ENCODE measurements around the gene DEFB110.

The DEFB110 gene

DNA sequence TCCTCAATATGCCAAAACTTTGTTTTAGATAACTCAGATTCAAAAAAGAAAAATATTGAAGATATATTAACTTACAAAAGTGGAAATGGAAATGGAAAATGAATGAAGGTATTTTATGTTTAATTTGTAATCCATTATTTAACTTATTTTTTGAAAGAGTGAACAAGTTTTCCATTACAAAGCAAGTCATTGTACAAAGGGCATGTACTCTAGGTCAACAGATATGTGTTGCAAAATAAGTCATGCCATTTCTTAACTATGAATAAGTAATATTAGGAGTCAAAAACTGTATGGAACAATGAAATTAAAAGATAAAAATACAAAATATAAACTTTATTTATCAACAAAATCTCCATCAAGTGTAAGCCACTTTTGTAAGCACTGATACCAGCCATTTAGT, 26.5 kb downstream of the DEFB110 start:
- H3K27me3 ChIP-seq (ENCODE audit: insufficient read depth, low read length): no peaks in the 10 kb centered on the region
- H3K4me3 ChIP-seq (ENCODE audit: low read length): no peak overlapping the region
- no peaks in the 10 kb centered on the region for H3K36me3 ChIP-seq (ENCODE audit: insufficient read depth, low read length)
- no peaks in the 10 kb centered on the region for H3K4me1 ChIP-seq (ENCODE audit: insufficient read depth, low read length)
- no peak overlapping the region for H3K27ac ChIP-seq (ENCODE audit: low read depth, low read length)
- H3K9me3 ChIP-seq (ENCODE audit: insufficient read depth, low read depth, low read length): no peaks in the 10 kb centered on the region
- H3K9ac ChIP-seq (ENCODE audit: low read depth, low read length): no peak overlapping the region

DNA sequence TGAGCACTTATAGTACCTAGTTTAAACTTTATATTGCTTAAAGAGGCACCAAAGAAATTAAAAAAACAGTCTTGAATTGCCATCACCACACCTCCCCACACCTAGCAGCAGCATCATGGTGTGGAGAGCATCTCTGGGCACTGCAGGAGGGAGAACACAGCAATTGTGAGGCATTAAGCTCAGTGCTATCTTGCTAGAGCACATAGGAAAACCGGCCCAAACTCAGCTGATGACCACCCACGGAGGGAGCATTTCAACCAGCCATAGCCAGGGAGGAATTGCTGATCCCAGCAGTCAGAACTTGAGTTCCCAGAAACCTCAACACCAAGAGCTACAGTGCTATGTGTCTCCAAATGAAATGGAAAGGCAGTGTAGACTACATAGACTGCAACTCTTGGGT, 32.9 kb downstream of the DEFB110 start:
- Histone ChIP-seq H3K4me1 (ENCODE audit: insufficient read depth, low read length) (0 out of 2 replicates have a peak, but pooled peaks cover 3% of the 10 kb centered on the region), H3K9me3 (ENCODE audit: insufficient read depth, low read depth, low read length) (no peaks in the 10 kb centered on the region), H3K9ac (ENCODE audit: low read depth, low read length) (no peak overlapping the region), H3K27ac (ENCODE audit: low read depth, low read length) (no peak overlapping the region), H3K36me3 (ENCODE audit: insufficient read depth, low read length) (no peaks in the 10 kb centered on the region), H3K27me3 (ENCODE audit: insufficient read depth, low read length) (no peaks in the 10 kb centered on the region), H3K4me3 (ENCODE audit: low read length) (no peak overlapping the region)
- WGBS: 71% methylated on average over 2 of the region's 2 CpGs

DNA sequence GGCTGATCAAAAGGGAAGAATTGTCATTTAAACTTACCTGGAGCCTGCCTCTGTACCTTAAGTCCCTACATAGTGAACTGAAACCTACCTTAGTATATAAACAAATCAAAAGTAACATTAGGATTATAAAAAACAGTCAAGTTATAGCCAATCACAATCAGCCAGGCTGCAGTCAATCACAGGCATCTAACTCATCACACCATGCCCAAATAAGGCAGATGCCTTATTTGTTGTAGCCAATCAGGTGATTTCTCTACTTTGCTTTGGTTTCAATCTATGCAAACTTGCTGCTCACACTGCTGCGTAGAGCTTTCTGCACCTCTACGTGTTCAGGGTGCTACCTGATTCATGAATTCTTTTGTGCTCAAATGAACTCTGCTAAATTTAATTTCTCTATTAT, 34.0 kb downstream of the DEFB110 start:
- H3K4me1 ChIP-seq (ENCODE audit: insufficient read depth, low read length): 0 out of 2 replicates have a peak, but pooled peaks cover 3% of the 10 kb centered on the region
- H3K4me3 ChIP-seq (ENCODE audit: low read length): no peak overlapping the region
- no peaks in the 10 kb centered on the region for H3K27me3 ChIP-seq (ENCODE audit: insufficient read depth, low read length)
- 97% methylated on average over 2 of the region's 2 CpGs for WGBS
- no peak overlapping the region for H3K9ac ChIP-seq (ENCODE audit: low read depth, low read length)
- no peak overlapping the region for H3K27ac ChIP-seq (ENCODE audit: low read depth, low read length)
- H3K36me3 ChIP-seq (ENCODE audit: insufficient read depth, low read length): no peaks in the 10 kb centered on the region
- no peaks in the 10 kb centered on the region for H3K9me3 ChIP-seq (ENCODE audit: insufficient read depth, low read depth, low read length)

DNA sequence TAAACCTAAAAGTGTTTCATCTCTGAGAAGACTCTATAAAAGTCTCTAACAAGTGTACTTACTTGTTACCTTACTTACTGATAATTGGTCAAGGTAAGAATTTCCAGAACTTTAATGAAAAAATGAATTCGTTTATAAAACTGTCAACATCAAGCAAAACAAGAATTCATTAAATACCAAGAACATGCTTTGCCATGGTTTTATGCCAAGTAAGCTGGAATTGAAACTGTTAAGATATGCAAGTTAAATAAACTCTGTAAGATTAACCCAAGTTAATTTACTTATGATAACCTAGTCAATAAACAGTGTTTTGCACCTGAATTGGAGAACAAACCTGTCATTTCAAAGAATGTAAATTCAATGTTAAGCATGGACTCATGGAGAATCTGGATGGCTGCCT, 35.2 kb downstream of the DEFB110 start:
- Histone ChIP-seq H3K9me3 (ENCODE audit: insufficient read depth, low read depth, low read length) (0 out of 2 replicates have a peak, but pooled peaks cover 2% of the 10 kb centered on the region), H3K36me3 (ENCODE audit: insufficient read depth, low read length) (no peaks in the 10 kb centered on the region), H3K4me1 (ENCODE audit: insufficient read depth, low read length) (0 out of 2 replicates have a peak, but pooled peaks cover 3% of the 10 kb centered on the region), H3K4me3 (ENCODE audit: low read length) (no peak overlapping the region), H3K9ac (ENCODE audit: low read depth, low read length) (no peak overlapping the region), H3K27me3 (ENCODE audit: insufficient read depth, low read length) (no peaks in the 10 kb centered on the region), H3K27ac (ENCODE audit: low read depth, low read length) (no peak overlapping the region)
- 100% methylated on average over 1 of the region's 1 CpG for WGBS

DNA sequence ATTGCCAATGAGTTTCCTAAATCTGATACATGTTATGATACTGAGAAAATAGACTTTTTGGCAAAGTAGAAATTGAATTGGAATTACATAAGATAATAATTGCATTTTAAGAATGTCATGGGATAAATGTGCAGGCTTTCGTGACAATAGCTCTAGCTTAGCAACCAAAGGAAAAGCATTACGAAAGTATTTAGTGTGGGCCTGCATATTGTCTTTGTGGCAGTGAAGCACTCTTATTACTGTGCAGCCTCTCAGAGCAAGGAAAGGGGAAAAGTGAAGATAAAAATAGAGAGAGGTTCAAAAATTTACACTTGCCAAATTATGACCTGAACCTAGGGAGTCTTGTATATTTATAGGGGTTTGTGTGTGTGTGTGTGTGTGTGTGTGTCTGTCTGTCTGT, 39.7 kb downstream of the DEFB110 start:
- Histone ChIP-seq H3K36me3 (ENCODE audit: insufficient read depth, low read length) (no peaks in the 10 kb centered on the region), H3K9me3 (ENCODE audit: insufficient read depth, low read depth, low read length) (0 out of 2 replicates have a peak, but pooled peaks cover 2% of the 10 kb centered on the region), H3K4me1 (ENCODE audit: insufficient read depth, low read length) (0 out of 2 replicates have a peak, but pooled peaks cover 3% of the 10 kb centered on the region), H3K27me3 (ENCODE audit: insufficient read depth, low read length) (no peaks in the 10 kb centered on the region), H3K27ac (ENCODE audit: low read depth, low read length) (no peak overlapping the region), H3K9ac (ENCODE audit: low read depth, low read length) (no peak overlapping the region), H3K4me3 (ENCODE audit: low read length) (no peak overlapping the region)
- WGBS: 97% methylated on average over 2 of the region's 2 CpGs

DNA sequence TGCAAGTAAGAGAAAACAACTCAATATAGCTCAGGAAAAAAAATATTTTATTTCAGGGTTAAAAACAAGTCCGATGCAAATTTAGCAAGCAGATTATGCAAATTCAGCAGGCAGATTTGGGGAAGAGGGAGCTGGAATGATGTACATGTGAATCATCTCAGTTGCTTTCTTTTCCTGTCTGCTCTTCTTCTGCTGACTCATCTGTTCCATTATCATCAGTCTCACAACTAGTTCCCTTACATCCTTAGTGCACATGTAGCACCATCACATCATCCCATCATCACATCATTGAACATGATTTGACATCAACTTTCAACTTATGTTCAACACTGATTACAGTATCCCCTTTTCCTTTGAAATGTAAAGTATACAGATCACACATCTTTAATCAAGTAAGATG, 40.9 kb downstream of the DEFB110 start:
- Histone ChIP-seq H3K9me3 (ENCODE audit: insufficient read depth, low read depth, low read length) (0 out of 2 replicates have a peak, but pooled peaks cover 2% of the 10 kb centered on the region), H3K4me3 (ENCODE audit: low read length) (no peak overlapping the region), H3K27ac (ENCODE audit: low read depth, low read length) (no peak overlapping the region), H3K4me1 (ENCODE audit: insufficient read depth, low read length) (no peaks in the 10 kb centered on the region), H3K27me3 (ENCODE audit: insufficient read depth, low read length) (no peaks in the 10 kb centered on the region), H3K36me3 (ENCODE audit: insufficient read depth, low read length) (no peaks in the 10 kb centered on the region), H3K9ac (ENCODE audit: low read depth, low read length) (no peak overlapping the region)
- WGBS: 90% methylated on average over 1 of the region's 1 CpG

DNA sequence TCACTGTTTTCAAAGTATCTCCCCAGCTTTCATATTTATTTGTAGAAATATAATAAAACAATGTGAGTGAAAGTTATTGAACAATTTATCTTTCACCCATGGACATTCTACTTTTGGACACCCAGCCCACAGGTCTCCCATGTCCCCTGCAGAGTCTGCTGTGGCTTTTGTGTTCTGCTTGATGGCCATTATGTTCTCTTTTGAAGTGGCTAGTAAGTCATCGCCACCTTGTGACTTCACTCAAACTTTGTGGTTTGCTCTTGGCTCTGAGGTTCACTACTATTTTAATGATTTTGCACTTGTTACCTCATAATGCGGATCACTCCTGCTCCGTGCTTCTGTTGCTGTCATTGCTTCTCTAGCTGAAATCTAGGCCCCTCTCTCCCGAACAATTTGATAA, 42.2 kb downstream of the DEFB110 start:
- H3K27me3 ChIP-seq (ENCODE audit: insufficient read depth, low read length): no peaks in the 10 kb centered on the region
- H3K9me3 ChIP-seq (ENCODE audit: insufficient read depth, low read depth, low read length): 0 out of 2 replicates have a peak, but pooled peaks cover 2% of the 10 kb centered on the region
- H3K27ac ChIP-seq (ENCODE audit: low read depth, low read length): no peak overlapping the region
- no peaks in the 10 kb centered on the region for H3K4me1 ChIP-seq (ENCODE audit: insufficient read depth, low read length)
- H3K36me3 ChIP-seq (ENCODE audit: insufficient read depth, low read length): no peaks in the 10 kb centered on the region
- WGBS: 88% methylated on average over 4 of the region's 4 CpGs
- H3K4me3 ChIP-seq (ENCODE audit: low read length): no peak overlapping the region
- H3K9ac ChIP-seq (ENCODE audit: low read depth, low read length): no peak overlapping the region

DNA sequence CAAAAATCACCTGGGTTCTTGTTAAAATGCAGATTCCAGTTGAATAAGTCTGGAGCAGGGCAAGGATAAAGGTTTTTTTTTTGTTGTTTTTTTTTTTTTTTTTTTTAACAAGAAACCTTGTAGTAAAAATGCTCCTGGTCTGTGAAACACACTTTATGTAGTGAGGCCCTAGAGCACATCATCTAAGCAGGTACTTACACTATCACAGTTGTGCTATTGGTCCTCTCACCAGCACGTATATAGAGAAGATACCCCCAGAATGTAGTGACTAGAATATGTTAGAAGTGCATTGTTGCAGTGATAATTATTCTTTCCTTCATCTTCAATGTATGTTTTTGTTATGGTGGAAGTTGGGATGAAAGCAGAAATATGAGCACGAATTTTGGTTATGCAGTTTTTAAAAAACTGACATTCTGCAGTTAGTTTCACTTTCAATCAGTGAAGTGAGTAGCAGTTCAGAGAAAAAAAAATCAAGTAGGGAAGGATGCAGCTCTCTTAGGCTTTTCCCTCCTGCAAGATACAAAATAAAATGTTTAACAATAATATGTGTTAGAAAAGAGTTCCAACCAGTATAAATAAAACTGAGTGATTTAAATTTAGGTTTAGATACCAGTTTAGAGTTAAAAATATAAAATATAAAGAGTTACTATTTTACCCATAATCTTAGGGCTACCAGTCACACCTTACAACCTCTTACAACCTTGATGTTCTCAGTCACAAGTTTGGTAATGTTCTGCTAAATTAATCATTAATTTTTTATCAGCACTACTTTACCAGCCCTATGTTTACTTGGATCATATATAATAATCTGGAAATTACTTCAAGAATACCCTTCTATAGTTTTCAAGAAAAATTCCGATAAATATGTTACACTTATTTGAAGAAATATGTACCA, 43.2 kb downstream of the DEFB110 start:
- H3K36me3 ChIP-seq (ENCODE audit: insufficient read depth, low read length): no peaks in the 10 kb centered on the region
- no peaks in the 10 kb centered on the region for H3K27me3 ChIP-seq (ENCODE audit: insufficient read depth, low read length)
- 91% methylated on average over 2 of the region's 3 CpGs for WGBS
- H3K9ac ChIP-seq (ENCODE audit: low read depth, low read length): no peak overlapping the region
- H3K4me1 ChIP-seq (ENCODE audit: insufficient read depth, low read length): no peaks in the 10 kb centered on the region
- no peak overlapping the region for H3K4me3 ChIP-seq (ENCODE audit: low read length)
- 0 out of 2 replicates have a peak, but pooled peaks cover 2% of the 10 kb centered on the region for H3K9me3 ChIP-seq (ENCODE audit: insufficient read depth, low read depth, low read length)
- H3K27ac ChIP-seq (ENCODE audit: low read depth, low read length): no peak overlapping the region

DNA sequence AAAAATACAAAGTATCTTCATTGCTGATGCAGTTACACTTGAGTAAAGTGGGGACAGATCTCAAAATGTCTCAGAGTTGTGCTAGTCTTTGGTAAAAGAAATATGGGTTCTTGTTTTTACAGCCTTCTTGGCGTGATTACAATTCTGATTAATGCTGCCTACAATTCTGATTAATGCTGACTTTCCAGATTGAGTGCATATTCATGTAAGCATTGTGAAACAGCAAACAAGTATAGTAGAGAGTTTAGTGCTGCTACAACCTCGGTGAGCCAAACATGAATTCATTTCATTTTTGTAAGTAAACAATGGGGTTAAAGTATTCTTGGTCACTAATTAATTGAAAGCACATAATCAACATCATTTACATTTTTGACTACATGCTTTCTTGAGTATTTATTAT, 52.2 kb downstream of the DEFB110 start, which contains the start of gene DEFB113:
DEFB113 (minus strand) TSS at position 21 of the 400 bp plus-strand sequence; CDS start at position 21, 0 bp downstream.
- Histone ChIP-seq H3K4me1 (ENCODE audit: insufficient read depth, low read length) (peaks cover 47% of the 10 kb centered on the region), H3K36me3 (ENCODE audit: insufficient read depth, low read length) (no peaks in the 10 kb centered on the region), H3K27ac (ENCODE audit: low read depth, low read length) (no peak within 1 kb of the TSS), H3K9ac (ENCODE audit: low read depth, low read length) (no peak within 1 kb of the TSS), H3K27me3 (ENCODE audit: insufficient read depth, low read length) (no peaks in the 10 kb centered on the region), H3K4me3 (ENCODE audit: low read length) (no peak within 1 kb of the TSS), H3K9me3 (ENCODE audit: insufficient read depth, low read depth, low read length) (no peaks in the 10 kb centered on the region)
- 85% methylated on average over 2 of the region's 2 CpGs for WGBS
